H1 (cell line): ENCODE data around the gene SVIL. TPM values are rescaled to one million over a fixed set of nuclear protein-coding genes. Genes with fewer than 3 reads are reported as not detected.

Experiments used
- CTCF ChIA-PET: fragments of 300-600 bp; sonication (Branson Sonifier 250); formaldehyde crosslinking; loops from one replicate; lab custom pipeline; 2021; ENCODE audit not compliant: partially characterized antibody; lab: Charles Lee
- POLR2A ChIA-PET: fragments of 300-600 bp; sonication (Branson Sonifier 250); formaldehyde crosslinking; loops from one replicate; lab custom pipeline; 2021; ENCODE audit warnings: inconsistent platforms; ENCODE audit not compliant: partially characterized antibody; lab: Charles Lee
- DNase-seq, 2 experiments: peaks; one replicate each; pipeline versions ENCODE4 v3.0.0 to v3.0.0-alpha.2; 2010 to 2022; ENCODE audit warnings: low spot score in 2 of 2, low read depth in 1 of 2, mixed read lengths in 1 of 2
- FAIRE-seq: peaks from 2 replicates; lab custom pipeline; 2011; peaks lifted over from hg19 to GRCh38; lab: Jason Lieb, UNC
- H2AFZ ChIP-seq: 2 replicates; pipeline ENCODE4 v1.8.1; 2012; ENCODE audit warnings: low read length, inconsistent platforms
- H2AK5ac ChIP-seq: 2 replicates; pipeline ENCODE4 v1.6.1; 2013; ENCODE audit warnings: low read depth, low read length
- H2BK120ac ChIP-seq: replicated peaks from 2 replicates; pipeline ENCODE3; 2013; ENCODE audit warnings: low read depth, low read length, inconsistent platforms
- H2BK12ac ChIP-seq: 2 replicates; pipeline ENCODE4 v1.6.1; 2013; ENCODE audit warnings: low read depth, low read length
- H2BK15ac ChIP-seq: 2 replicates; pipeline ENCODE4 v1.6.1; 2013; ENCODE audit warnings: low read length
- H2BK20ac ChIP-seq: 2 replicates; pipeline ENCODE4 v1.6.1; 2013; ENCODE audit warnings: low read length
- H2BK5ac ChIP-seq: 2 replicates; pipeline ENCODE4 v1.6.1; 2013; ENCODE audit warnings: low read depth, low read length
- H3K14ac ChIP-seq: 2 replicates; pipeline ENCODE4 v1.6.1; 2013; ENCODE audit warnings: inconsistent platforms; ENCODE audit not compliant: insufficient read length
- H3K18ac ChIP-seq: 2 replicates; pipeline ENCODE4 v1.6.1; 2013; ENCODE audit warnings: low read length; ENCODE audit errors: extremely low read depth
- H3K23ac ChIP-seq: 2 replicates; pipeline ENCODE4 v1.6.1; 2013; ENCODE audit warnings: inconsistent platforms; ENCODE audit not compliant: insufficient read length
- H3K23me2 ChIP-seq: 2 replicates; pipeline ENCODE4 v1.6.1; 2013; ENCODE audit warnings: low read depth, low read length
- H3K27ac ChIP-seq: 2 replicates; pipeline ENCODE4 v1.6.1; 2011; ENCODE audit warnings: low read depth, low read length, inconsistent platforms
- H3K27me3 ChIP-seq, 4 experiments: replicated peaks in 1 of 4; 1 replicate in 1 of 4; 2 replicates in 3 of 4; pipeline versions ENCODE4 v1.6.1 to v1.8.1; 2011 to 2013; ENCODE audit warnings: low read length in 3 of 4, mild to moderate bottlenecking in 3 of 4, inconsistent platforms in 2 of 4, mixed read lengths in 2 of 4, moderate library complexity in 1 of 4; ENCODE audit not compliant: control insufficient read depth in 3 of 4, insufficient read depth in 3 of 4; ENCODE audit errors: extremely low read depth in 1 of 4
- H3K36me3 ChIP-seq, 4 experiments: 2 replicates each; pipeline versions ENCODE4 v1.6.1 to v1.8.1; 2011 to 2013; ENCODE audit warnings: mild to moderate bottlenecking in 4 of 4, low read length in 3 of 4, moderate library complexity in 2 of 4, control low read depth in 1 of 4, inconsistent platforms in 1 of 4; ENCODE audit not compliant: insufficient read depth in 4 of 4, control insufficient read depth in 2 of 4
- H3K4ac ChIP-seq: replicated peaks from 2 replicates; pipeline ENCODE3; 2013; ENCODE audit warnings: low read length, low read depth, mixed read lengths, inconsistent platforms; ENCODE audit not compliant: insufficient read length
- H3K4me1 ChIP-seq, 4 experiments: replicated peaks in 1 of 4; 1 replicate in 1 of 4; 2 replicates in 3 of 4; pipeline versions ENCODE4 v1.6.1 to v1.8.1; 2011 to 2013; ENCODE audit warnings: low read length in 3 of 4, inconsistent platforms in 2 of 4, mixed read lengths in 1 of 4; ENCODE audit not compliant: insufficient read depth in 4 of 4, control insufficient read depth in 3 of 4
- H3K4me2 ChIP-seq, 2 experiments: 2 replicates each; pipeline versions ENCODE4 v1.6.1 to v1.8.1; 2011 to 2013; ENCODE audit warnings: low read depth in 2 of 2, low read length in 2 of 2, control low read depth in 1 of 2, inconsistent platforms in 1 of 2, mild to moderate bottlenecking in 1 of 2; ENCODE audit not compliant: insufficient read depth in 1 of 2
- H3K4me3 ChIP-seq, 4 experiments: fragments of 200-600, 300-600 bp in 1 of 4; sonication (generic), shearing (Covaris generic), sonication (Bioruptor Twin) in 1 of 4; 2 replicates each; pipeline versions ENCODE4 v1.5.1 to v1.8.1; 2011 to 2016; ENCODE audit warnings: low read length in 4 of 4, low read depth in 3 of 4, control low read depth in 2 of 4, inconsistent platforms in 2 of 4, mild to moderate bottlenecking in 2 of 4, mixed read lengths in 1 of 4, moderate library complexity in 1 of 4; ENCODE audit not compliant: insufficient read depth in 2 of 4; ENCODE audit errors: extremely low read depth in 1 of 4
- H3K56ac ChIP-seq: replicated peaks from 2 replicates; pipeline ENCODE3; 2013; ENCODE audit warnings: low read depth, mild to moderate bottlenecking, mixed read lengths, low read length, inconsistent platforms; ENCODE audit not compliant: insufficient read length
- H3K79me1 ChIP-seq: 2 replicates; pipeline ENCODE4 v1.6.1; 2013; ENCODE audit warnings: low read depth, low read length, control low read depth
- H3K79me2 ChIP-seq, 2 experiments: 2 replicates each; pipeline versions ENCODE4 v1.6.1 to v1.8.1; 2012 to 2013; ENCODE audit warnings: low read length in 2 of 2, mild to moderate bottlenecking in 2 of 2, inconsistent platforms in 1 of 2; ENCODE audit not compliant: insufficient read depth in 2 of 2, control insufficient read depth in 1 of 2
- H3K9ac ChIP-seq, 4 experiments: replicated peaks in 1 of 4; 1 replicate in 1 of 4; 2 replicates in 3 of 4; pipeline versions ENCODE4 v1.6.1 to v1.8.1; 2011 to 2013; ENCODE audit warnings: low read depth in 3 of 4, low read length in 3 of 4, control low read depth in 2 of 4, mild to moderate bottlenecking in 2 of 4, moderate library complexity in 2 of 4, inconsistent platforms in 1 of 4; ENCODE audit errors: extremely low read depth in 1 of 4
- H3K9me3 ChIP-seq, 2 experiments: 2 replicates each; pipeline versions ENCODE4 v1.6.1 to v1.8.1; 2012 to 2013; ENCODE audit warnings: mild to moderate bottlenecking in 2 of 2, moderate library complexity in 2 of 2, control low read depth in 1 of 2, inconsistent platforms in 1 of 2, low read depth in 1 of 2, low read length in 1 of 2, mixed read lengths in 1 of 2; ENCODE audit not compliant: insufficient read depth in 2 of 2
- H4K20me1 ChIP-seq, 2 experiments: replicated peaks in 1 of 2; 2 replicates each; pipeline versions ENCODE3 to v1.8.1; 2011 to 2013; ENCODE audit warnings: inconsistent platforms in 2 of 2, low read length in 2 of 2, mild to moderate bottlenecking in 1 of 2; ENCODE audit not compliant: insufficient read depth in 2 of 2, control insufficient read depth in 1 of 2
- H4K5ac ChIP-seq: 2 replicates; pipeline ENCODE4 v1.6.1; 2013; ENCODE audit warnings: low read length, low read depth, mixed read lengths, inconsistent platforms; ENCODE audit not compliant: insufficient read length
- H4K8ac ChIP-seq: 2 replicates; pipeline ENCODE4 v1.8.0; 2013; ENCODE audit warnings: mild to moderate bottlenecking, moderate library complexity, low read length, inconsistent platforms; ENCODE audit not compliant: insufficient read depth; ENCODE audit errors: extremely low read depth
- H4K91ac ChIP-seq: replicated peaks from 2 replicates; pipeline ENCODE3; 2013; ENCODE audit warnings: low read length, mixed read lengths, inconsistent platforms; ENCODE audit not compliant: insufficient read length
- CBX5 ChIP-seq: fragments of 300-800, 300-1000 bp; sonication (generic); IDR thresholded peaks from 2 replicates; pipeline ENCODE4 v1.7.1; 2016; ENCODE audit warnings: antibody characterized with exemption, low read length, low read depth
- CTCF ChIP-seq, 3 experiments: IDR thresholded peaks; 1 replicate in 2 of 3; 2 replicates in 1 of 3; pipeline versions ENCODE4 v1.5.1 to v1.6.1; 2011; ENCODE audit warnings: low read length in 3 of 3, mild to moderate bottlenecking in 3 of 3, inconsistent platforms in 2 of 3, low read depth in 1 of 3, moderate library complexity in 1 of 3; ENCODE audit not compliant: insufficient read depth in 1 of 3; ENCODE audit errors: control extremely low read depth in 1 of 3
- WGBS, 2 experiments: shearing (Covaris generic) in 1 of 2; methylation state at CpG; one replicate each; pipeline versions ENCODE4 v1.1.6 to v1.1.7; 2013 to 2015; ENCODE audit warnings: low lambda C conversion rate in 2 of 2, mixed read lengths in 2 of 2, inconsistent platforms in 1 of 2, low coverage in 1 of 2, missing lambda C conversion rate in 1 of 2; ENCODE audit not compliant: insufficient replicate concordance in 2 of 2, insufficient coverage in 1 of 2, insufficient read length in 1 of 2; ENCODE audit errors: extremely low coverage in 1 of 2, missing lambda C conversion rate in 1 of 2; 5-methylcytosine and 5-hydroxymethylcytosine counted together
- polyA plus RNA-seq, 7 experiments: library from polyadenylated mRNA; depleted of rRNA in 3 of 7; stranded (reverse) in 5 of 7; unstranded in 2 of 7; fragments of >200 nt in 5 of 7; fragments of 200-250 nt in 2 of 7; gene quantifications; 1 replicate in 5 of 7; 2 replicates in 1 of 7; 4 replicates in 1 of 7; pipeline versions ENCODE4 v1.2.1 to v1.2.3, GENCODE V29; 2011 to 2013; ENCODE audit warnings: missing spikeins in 2 of 7, mixed read lengths in 2 of 7
- total RNA-seq: library from RNA; stranded (reverse); fragmentation: NEBNext Ultra II Directional; extraction: Animal tissue kit (Norgen Biotek cat#: 25700); gene quantifications from 2 replicates; pipeline ENCODE4 v1.2.1, GENCODE V29; 2021

SVIL gene
- total and polyA plus RNA-seq, 2 of the 8 experiments (the other 6 are each of a cell fraction or from before 2014, with no cell fraction given) = 4.7 to 15.4 TPM

GRCh38 chr10:29608062-29608461 lies 26.7 kb downstream of the SVIL start:
- H3K79me2 ChIP-seq = no peaks in the 10 kb centered on the region; a peak in 1 of 4 replicates
- no peak overlapping the region for H2BK20ac ChIP-seq
- no peak overlapping the region for H3K4me3 ChIP-seq
- TF ChIP-seq CBX5 = no peak
- TF ChIP-seq CTCF (IDR thresholded peaks at IDR 0.05; ENCODE audit: control extremely low read depth in 1 of 3, insufficient read depth in 1 of 3, low read depth in 1 of 3, low read length in 3 of 3) = peak in 1 of 3 experiments; percentile 8; a peak in 1 of 4 replicates
- TF ChIP-seq, all 59 proteins: peak for 1
- 70% methylated on average over 4 of the region's 4 CpGs; no CpG with 5 or more reads in 1 of the 2 experiments for WGBS, 2 experiments
- Histone ChIP-seq H3K79me1 (no peaks in the 10 kb centered on the region; the same call in 1 of the 2 replicates), H2BK5ac (no peak overlapping the region), H3K23me2 (no peaks in the 10 kb centered on the region), H3K18ac (no peak overlapping the region), H3K14ac (no peak overlapping the region), H3K27me3 (no peaks in the 10 kb centered on the region), H3K27ac (no peak overlapping the region), H4K8ac (no peak overlapping the region), H3K56ac (no peak overlapping the region), H2BK12ac (peak overlapping the region; percentile 50; the same call in 1 of the 2 replicates), H3K9ac (no peak overlapping the region), H2BK15ac (no peak overlapping the region), H2BK120ac (no peak overlapping the region), H3K9me3 (no peaks in the 10 kb centered on the region), H3K4ac (no peak overlapping the region), H4K20me1 (peaks cover 0 to 4% of the 10 kb centered on the region in 2 experiments), H2AK5ac (no peak overlapping the region), H3K23ac (no peak overlapping the region), H3K36me3 (no peaks in the 10 kb centered on the region), H4K91ac (no peak overlapping the region), H2AFZ (no peak overlapping the region), H4K5ac (no peak overlapping the region), H3K4me1 (peaks cover 0 to 3% (median 0%) of the 10 kb centered on the region in 4 experiments; a peak in 2 of 7 replicates), H3K4me2 (no peak overlapping the region)
- CTCF ChIA-PET = interaction anchor here (0.7 to 2.7 kb wide), 11 partner anchors 9 to 128 kb away, joined by 3 to 12 read pairs (median 4); no protein-coding TSS in a partner anchor
- POLR2A ChIA-PET = no interaction called here
- FAIRE-seq (no peak), DNase-seq (no peak)
